ENCODE results near the gene TMED5. TPM values are rescaled to one million over a fixed set of nuclear protein-coding genes. Genes with fewer than 3 reads are reported as not detected.

TMED5 gene
- total RNA-seq, 1 experiment from 2014 or later = 59.2 TPM

GRCh38 chr1:93123201-93123783 is 56.9 kb downstream of the TMED5 start:
- Histone ChIP-seq H3K4me2 (ENCODE audit: low read length) (no peak overlapping the region), H3K79me2 (ENCODE audit: low read length) (no peaks in the 10 kb centered on the region), H3K4me3 (ENCODE audit: low read length) (no peak overlapping the region), H2AFZ (ENCODE audit: low read length) (no peak overlapping the region), H3K27ac (ENCODE audit: low read length) (no peak overlapping the region), H3K4me1 (ENCODE audit: insufficient read depth, low read length) (no peaks in the 10 kb centered on the region), H4K20me1 (ENCODE audit: low read length) (no peaks in the 10 kb centered on the region), H3F3A (ENCODE audit: low read length, unreplicated experiment) (no peaks in the 10 kb centered on the region), H3K36me3 (ENCODE audit: low read depth, low read length) (peaks cover 32% of the 10 kb centered on the region), H3K9me2 (replicated peaks; ENCODE audit: low read length) (no peaks in the 10 kb centered on the region), H3K9me3 (ENCODE audit: low read length) (no peaks in the 10 kb centered on the region), H3K27me3 (ENCODE audit: low read length) (no peaks in the 10 kb centered on the region), H3K9ac (ENCODE audit: low read length) (no peak overlapping the region)
- intact Hi-C loops (cut with micrococcal nuclease) = no loop called here
- POLR2A ChIA-PET (ENCODE audit: unreplicated experiment) = no interaction called here
- CTCF ChIA-PET = interaction anchor here (0.6 kb wide), 1 partner anchor 61 kb away, joined by 3 read pairs; no protein-coding TSS in a partner anchor
- BruUV-seq (replicated peaks) = no TSS peak
- TF ChIP-seq EZH2phosphoT487 (IDR thresholded peaks at IDR 0.05; ENCODE audit: borderline replicate concordance, low read length) = no peak
- DNase-seq (no peak), ATAC-seq (no peak)

DNA sequence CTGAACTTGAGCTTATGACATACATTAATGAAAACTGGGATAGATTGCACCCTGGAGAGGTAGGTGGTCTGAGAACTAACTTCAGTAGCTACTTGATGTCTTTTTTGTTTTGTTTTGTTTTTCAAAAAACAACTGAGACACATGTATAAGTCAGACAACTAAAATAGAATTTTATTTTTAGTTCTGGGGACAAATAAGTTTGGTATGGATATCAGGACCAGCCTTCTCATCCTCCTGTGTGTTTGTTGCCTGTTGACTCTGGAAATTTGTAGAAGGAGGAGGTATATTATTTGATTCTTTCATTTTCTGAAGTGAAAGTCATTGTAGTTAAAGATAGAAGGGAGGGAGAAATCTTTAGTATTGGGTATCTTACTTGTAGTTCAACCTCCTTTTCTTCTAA is 59.6 kb downstream of the TMED5 start:
- no peaks in the 10 kb centered on the region for H4K20me1 ChIP-seq (ENCODE audit: low read length)
- intact Hi-C loops (cut with micrococcal nuclease) = no loop called here
- ATAC-seq = no peak

GRCh38 chr1:93114391-93114790 is 65.8 kb downstream of the TMED5 start:
- Histone ChIP-seq H2AFZ (ENCODE audit: low read length) (no peak overlapping the region), H3K4me3 (ENCODE audit: low read length) (0 out of 2 replicates have a peak overlapping the region, but pooled peaks have one; percentile 26), H3K9me3 (ENCODE audit: low read length) (no peaks in the 10 kb centered on the region), H3K27ac (ENCODE audit: low read length) (peak overlapping the region; percentile 56), H4K20me1 (ENCODE audit: low read length) (peaks cover 18% of the 10 kb centered on the region; the same call in 1 of the 2 replicates), H3K4me2 (ENCODE audit: low read length) (peak overlapping the region; percentile 60), H3K36me3 (ENCODE audit: low read depth, low read length) (peaks cover 32% of the 10 kb centered on the region), H3K4me1 (ENCODE audit: insufficient read depth, low read length) (peaks cover 31% of the 10 kb centered on the region), H3K27me3 (ENCODE audit: low read length) (no peaks in the 10 kb centered on the region), H3K79me2 (ENCODE audit: low read length) (peaks cover 42% of the 10 kb centered on the region), H3K9me2 (replicated peaks; ENCODE audit: low read length) (no peaks in the 10 kb centered on the region), H3F3A (ENCODE audit: low read length, unreplicated experiment) (peaks cover 7% of the 10 kb centered on the region), H3K9ac (ENCODE audit: low read length) (no peak overlapping the region)
- no peak for TF ChIP-seq EZH2phosphoT487 (IDR thresholded peaks at IDR 0.05; ENCODE audit: borderline replicate concordance, low read length)
- no peak for TF ChIP-seq EZH2 (IDR thresholded peaks at IDR 0.05; ENCODE audit: low read length, unreplicated experiment)
- no peak for TF ChIP-seq CTCF (conservative IDR thresholded peaks at IDR 0.05; ENCODE audit: low read depth, low read length)
- POLR2A ChIA-PET (ENCODE audit: unreplicated experiment) = no interaction called here
- DNase-seq = peak; percentile 83
- BruUV-seq (replicated peaks) = no TSS peak
- CTCF ChIA-PET = no interaction called here
- intact Hi-C loops (cut with micrococcal nuclease) = loop anchor here (1.0 to 2.0 kb wide), 2 partner anchors 22 to 34 kb away; no protein-coding TSS in a partner anchor
- ATAC-seq = peak; percentile 95

More for the DNA sequence above, 59.6 kb downstream of the TMED5 start:
- BruUV-seq (replicated peaks) = no TSS peak
- no peak overlapping the region for H3K27ac ChIP-seq (ENCODE audit: low read length)
- H3K4me1 ChIP-seq (ENCODE audit: insufficient read depth, low read length) = no peaks in the 10 kb centered on the region
- no peaks in the 10 kb centered on the region for H3K9me3 ChIP-seq (ENCODE audit: low read length)
- H3K9me2 ChIP-seq (replicated peaks; ENCODE audit: low read length) = no peaks in the 10 kb centered on the region
- DNase-seq = no peak
- no peaks in the 10 kb centered on the region for H3K27me3 ChIP-seq (ENCODE audit: low read length)
- no peaks in the 10 kb centered on the region for H3F3A ChIP-seq (ENCODE audit: low read length, unreplicated experiment)
- CTCF ChIA-PET = no interaction called here
- peaks cover 36% of the 10 kb centered on the region for H3K36me3 ChIP-seq (ENCODE audit: low read depth, low read length)
- no peak overlapping the region for H3K4me2 ChIP-seq (ENCODE audit: low read length)
- TF ChIP-seq EZH2phosphoT487 (IDR thresholded peaks at IDR 0.05; ENCODE audit: borderline replicate concordance, low read length) (no peak), EZH2 (IDR thresholded peaks at IDR 0.05; ENCODE audit: low read length, unreplicated experiment) (no peak), CTCF (conservative IDR thresholded peaks at IDR 0.05; ENCODE audit: low read depth, low read length) (no peak)
- POLR2A ChIA-PET (ENCODE audit: unreplicated experiment) = no interaction called here
- H3K79me2 ChIP-seq (ENCODE audit: low read length) = no peaks in the 10 kb centered on the region
- no peak overlapping the region for H3K9ac ChIP-seq (ENCODE audit: low read length)
- H3K4me3 ChIP-seq (ENCODE audit: low read length) = no peak overlapping the region
- H2AFZ ChIP-seq (ENCODE audit: low read length) = no peak overlapping the region
